ENCODE data around the gene POLDIP2.

- TF ChIP-seq CTCF (IDR thresholded peaks at IDR 0.05), result no peak
- no peak for TF ChIP-seq ZFX (IDR thresholded peaks at IDR 0.05; ENCODE audit: borderline replicate concordance)
Measured at GRCh38 chr17:28370035-28370743, 12.9 kb upstream of the POLDIP2 start, which contains the start of gene VTN.

Data from 22Rv1 (cell line).